Sigmoid colon (tissue), 4 donors: ENCODE results near the gene CROT.

Experiments
- EP300 ChIP-seq, 4 donors: sonication (generic); formaldehyde crosslinking; IDR thresholded peaks; one replicate each; pipeline ENCODE4 v1.6.1; 2017; ENCODE audit warnings: antibody characterized with exemption in 4 of 4
- POLR2A ChIP-seq, 2 donors: fragments of 450-650 bp; IDR thresholded peaks; one replicate each; pipeline ENCODE4 v1.6.1; 2016; ENCODE audit warnings: antibody characterized with exemption in 2 of 2, mild to moderate bottlenecking in 2 of 2, moderate library complexity in 2 of 2
- POLR2AphosphoS5 ChIP-seq, 4 donors: sonication (generic); formaldehyde crosslinking; IDR thresholded peaks; one replicate each; pipeline ENCODE4 v1.6.1; 2017; ENCODE audit warnings: antibody characterized with exemption in 4 of 4
- TF ChIP-seq, protein P1 (sequence below), 4 experiments: fragments of 450-650 bp in 3 of 4; fragments of 200-600 bp in 1 of 4; IDR thresholded peaks; one replicate each; pipeline ENCODE4 v1.5.1; 2016 to 2019; ENCODE audit warnings: antibody characterized with exemption in 4 of 4, mild to moderate bottlenecking in 3 of 4, moderate library complexity in 2 of 4

DNA sequence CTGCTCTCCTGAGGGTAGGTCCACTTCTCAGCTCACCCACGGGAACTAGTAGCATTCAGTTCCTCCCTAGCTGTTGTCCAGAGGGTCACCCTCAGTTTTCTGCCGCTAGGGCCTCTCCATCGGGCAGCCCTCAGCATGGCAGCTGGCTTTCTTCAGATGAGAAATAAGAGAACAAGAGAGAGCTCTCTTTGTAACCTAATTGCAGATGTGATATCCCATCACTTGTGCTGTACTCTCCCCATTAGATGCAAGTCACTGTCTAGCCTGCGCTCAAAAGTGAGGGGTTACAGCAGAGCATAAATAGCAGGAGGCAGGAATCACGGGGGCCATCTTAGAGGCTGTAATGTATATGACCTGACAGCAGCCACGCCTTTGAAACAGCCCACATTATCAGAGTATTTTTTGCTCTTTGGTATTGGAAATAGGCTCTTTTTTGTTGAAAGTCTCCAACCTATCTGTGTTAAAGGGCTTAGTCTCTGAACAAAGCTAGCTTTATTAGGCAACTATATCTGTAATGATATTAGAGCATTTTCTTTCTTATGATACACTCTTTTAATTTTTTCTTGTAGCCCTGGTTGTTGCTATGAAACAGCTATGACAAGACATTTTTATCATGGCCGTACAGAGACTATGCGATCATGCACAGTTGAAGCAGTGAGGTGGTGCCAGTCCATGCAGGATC is 45.7 kb downstream of the CROT start:
- TF ChIP-seq, protein P1, sequence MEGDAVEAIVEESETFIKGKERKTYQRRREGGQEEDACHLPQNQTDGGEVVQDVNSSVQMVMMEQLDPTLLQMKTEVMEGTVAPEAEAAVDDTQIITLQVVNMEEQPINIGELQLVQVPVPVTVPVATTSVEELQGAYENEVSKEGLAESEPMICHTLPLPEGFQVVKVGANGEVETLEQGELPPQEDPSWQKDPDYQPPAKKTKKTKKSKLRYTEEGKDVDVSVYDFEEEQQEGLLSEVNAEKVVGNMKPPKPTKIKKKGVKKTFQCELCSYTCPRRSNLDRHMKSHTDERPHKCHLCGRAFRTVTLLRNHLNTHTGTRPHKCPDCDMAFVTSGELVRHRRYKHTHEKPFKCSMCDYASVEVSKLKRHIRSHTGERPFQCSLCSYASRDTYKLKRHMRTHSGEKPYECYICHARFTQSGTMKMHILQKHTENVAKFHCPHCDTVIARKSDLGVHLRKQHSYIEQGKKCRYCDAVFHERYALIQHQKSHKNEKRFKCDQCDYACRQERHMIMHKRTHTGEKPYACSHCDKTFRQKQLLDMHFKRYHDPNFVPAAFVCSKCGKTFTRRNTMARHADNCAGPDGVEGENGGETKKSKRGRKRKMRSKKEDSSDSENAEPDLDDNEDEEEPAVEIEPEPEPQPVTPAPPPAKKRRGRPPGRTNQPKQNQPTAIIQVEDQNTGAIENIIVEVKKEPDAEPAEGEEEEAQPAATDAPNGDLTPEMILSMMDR (IDR thresholded peaks at IDR 0.05): no peak
- TF ChIP-seq POLR2A (IDR thresholded peaks at IDR 0.05) (no peak), EP300 (IDR thresholded peaks at IDR 0.05) (no peak), POLR2AphosphoS5 (IDR thresholded peaks at IDR 0.05) (no peak)
